AG04449 (cell line): ENCODE data around the gene JADE2.

ENCODE experiments used
- CTCF ChIA-PET: fragments of 350-600 bp; formaldehyde crosslinking; extraction: SDS; loops from one replicate; lab custom pipeline; 2021; ENCODE audit warnings: antibody characterized with exemption; lab: Yijun Ruan, JAX
- POLR2A ChIA-PET: fragments of 400-600, 350-600 bp; formaldehyde crosslinking; extraction: SDS; loops from one replicate; lab custom pipeline; 2020; ENCODE audit warnings: antibody characterized with exemption, inconsistent platforms; lab: Yijun Ruan, JAX
- DNase-seq: peaks from one replicate; pipeline ENCODE4 v3.0.0-alpha.2; 2010; ENCODE audit warnings: low read depth, low spot score
- H3K4me3 ChIP-seq: 2 replicates; pipeline ENCODE4 v1.5.1; 2011; ENCODE audit warnings: low read depth, mild to moderate bottlenecking, control low read depth, low read length
- CTCF ChIP-seq: IDR thresholded peaks from one replicate; pipeline ENCODE4 v1.5.1; 2011; ENCODE audit warnings: mild to moderate bottlenecking, moderate library complexity, low read length, control low read depth, inconsistent platforms; ENCODE audit not compliant: insufficient read depth; ENCODE audit errors: missing control alignments

The JADE2 gene

GRCh38 chr5:134610725-134611124 is 85.3 kb downstream of the JADE2 start:
- H3K4me3 ChIP-seq = no peak overlapping the region
- POLR2A ChIA-PET = no interaction called here
- DNase-seq = no peak
- CTCF ChIA-PET = interaction anchor here (1.9 kb wide), 1 partner anchor 32 kb away, joined by 8 read pairs; no protein-coding TSS in a partner anchor
- no peak for TF ChIP-seq CTCF

- POLR2A ChIA-PET = no interaction called here
These were observed 86.0 kb downstream of the JADE2 start for GRCh38 chr5:134611515-134611914.

GRCh38 chr5:134614450-134615085 is 89.1 kb downstream of the JADE2 start:
- no peak for DNase-seq
- TF ChIP-seq CTCF = no peak
- POLR2A ChIA-PET = no interaction called here
- no peak overlapping the region for H3K4me3 ChIP-seq
- CTCF ChIA-PET = interaction anchor here (0.6 to 1.2 kb wide), 2 partner anchors 12 to 30 kb away, joined by 3 read pairs; no protein-coding TSS in a partner anchor

More at GRCh38 chr5:134611515-134611914, 86.0 kb downstream of the JADE2 start:
- TF ChIP-seq CTCF = no peak
- H3K4me3 ChIP-seq = no peak overlapping the region
- CTCF ChIA-PET = no interaction called here
- DNase-seq = no peak

- H3K4me3 ChIP-seq = no peak overlapping the region
- DNase-seq = no peak
- POLR2A ChIA-PET = interaction anchor here (0.5 to 1.0 kb wide), 3 partner anchors 12 to 27 kb away, joined by 3 to 5 read pairs (median 3); no protein-coding TSS in a partner anchor
- CTCF ChIA-PET = interaction anchor here (1.3 kb wide), 1 partner anchor 12 kb away, joined by 7 read pairs; no protein-coding TSS in a partner anchor
- no peak for TF ChIP-seq CTCF
These were observed 95.2 kb downstream of the JADE2 start for GRCh38 chr5:134620634-134621033.

GRCh38 chr5:134625559-134625958 is 100.1 kb downstream of the JADE2 start:
- no peak for DNase-seq
- ChIA-PET POLR2A (no interaction called here), CTCF (interaction anchor here (1.7 kb wide), 1 partner anchor 38 kb away, joined by 3 read pairs; no protein-coding TSS in a partner anchor)
- TF ChIP-seq CTCF = no peak
- H3K4me3 ChIP-seq = no peak overlapping the region

- CTCF ChIA-PET = interaction anchor here (0.6 to 1.7 kb wide), 2 partner anchors 14 to 39 kb away, joined by 3 read pairs; no protein-coding TSS in a partner anchor
- H3K4me3 ChIP-seq = no peak overlapping the region
- POLR2A ChIA-PET = no interaction called here
- DNase-seq = no peak
- no peak for TF ChIP-seq CTCF
These were observed 101.0 kb downstream of the JADE2 start for GRCh38 chr5:134626369-134627014.
